HEK293 (cell line): Measurements from ENCODE around the gene POLH.

Experiments used
- GFI1B ChIP-seq: fragments of 450-650 bp; formaldehyde crosslinking; IDR thresholded peaks from 2 replicates; pipeline ENCODE4 v1.5.1; 2016; ENCODE audit warnings: missing biosample characterization, missing genetic modification characterization
- GLI2 ChIP-seq: fragments of 450-650 bp; formaldehyde crosslinking; IDR thresholded peaks from 2 replicates; pipeline ENCODE4; 2017; ENCODE audit warnings: missing biosample characterization, missing genetic modification characterization, low read depth, borderline replicate concordance
- HOXC10 ChIP-seq: sonication (generic); formaldehyde crosslinking; IDR thresholded peaks from 2 replicates; pipeline ENCODE4 v1.8.1; 2023; ENCODE audit warnings: mild to moderate bottlenecking, missing genetic modification reagents
- HOXD13 ChIP-seq: sonication (generic); formaldehyde crosslinking; IDR thresholded peaks from 2 replicates; pipeline ENCODE4 v1.8.0; 2022; ENCODE audit warnings: missing genetic modification reagents, borderline replicate concordance
- KLF10 ChIP-seq: fragments of 450-650 bp; IDR thresholded peaks from 2 replicates; pipeline ENCODE4 v1.5.1; 2018; ENCODE audit warnings: missing biosample characterization, mild to moderate bottlenecking, missing genetic modification characterization
- KLF8 ChIP-seq: fragments of 450-650 bp; formaldehyde crosslinking; IDR thresholded peaks from 2 replicates; pipeline ENCODE4 v1.5.1; 2016; ENCODE audit warnings: missing biosample characterization, missing genetic modification characterization
- TRIM28 ChIP-seq: IDR thresholded peaks from 2 replicates; pipeline ENCODE4 v1.6.1; 2011; ENCODE audit warnings: low read length, control low read depth, borderline replicate concordance
- ZFHX2 ChIP-seq: fragments of 450-650 bp; formaldehyde crosslinking; conservative IDR thresholded peaks from 2 replicates; pipeline ENCODE4 v1.5.1; 2016; ENCODE audit warnings: missing biosample characterization, missing genetic modification characterization
- ZIC2 ChIP-seq: fragments of 450-650 bp; formaldehyde crosslinking; IDR thresholded peaks from 2 replicates; pipeline ENCODE4 v1.5.1; 2016; ENCODE audit warnings: missing biosample characterization, missing genetic modification characterization
- ZNF140 ChIP-seq: fragments of 450-650 bp; formaldehyde crosslinking; IDR thresholded peaks from 2 replicates; pipeline ENCODE4 v1.5.1; 2016; ENCODE audit warnings: missing biosample characterization, missing genetic modification characterization
- ZNF248 ChIP-seq: fragments of 450-650 bp; formaldehyde crosslinking; IDR thresholded peaks from 2 replicates; pipeline ENCODE4 v1.5.1; 2017; ENCODE audit warnings: missing biosample characterization, missing genetic modification characterization
- ZNF266 ChIP-seq: fragments of 450-650 bp; formaldehyde crosslinking; IDR thresholded peaks from 2 replicates; pipeline ENCODE4 v1.5.1; 2016; ENCODE audit warnings: missing biosample characterization, missing genetic modification characterization, low read depth
- ZNF324 ChIP-seq: fragments of 450-650 bp; formaldehyde crosslinking; IDR thresholded peaks from 2 replicates; pipeline ENCODE4 v1.5.1; 2016; ENCODE audit warnings: missing biosample characterization, missing genetic modification characterization
- ZNF404 ChIP-seq: fragments of 450-650 bp; formaldehyde crosslinking; IDR thresholded peaks from 2 replicates; pipeline ENCODE4 v1.5.1; 2017; ENCODE audit warnings: missing biosample characterization, missing genetic modification characterization
- ZNF544 ChIP-seq: fragments of 450-650 bp; formaldehyde crosslinking; IDR thresholded peaks from 2 replicates; pipeline ENCODE4 v1.5.0; 2017; ENCODE audit warnings: missing biosample characterization, missing genetic modification characterization
- ZNF571 ChIP-seq: fragments of 450-650 bp; formaldehyde crosslinking; IDR thresholded peaks from 2 replicates; pipeline ENCODE4 v1.5.0; 2017; ENCODE audit warnings: missing biosample characterization, missing genetic modification characterization
- ZNF776 ChIP-seq: fragments of 450-650 bp; formaldehyde crosslinking; IDR thresholded peaks from 2 replicates; pipeline ENCODE4 v1.5.0; 2017; ENCODE audit warnings: missing biosample characterization, missing genetic modification characterization, borderline replicate concordance
- ZNF792 ChIP-seq: fragments of 450-650 bp; formaldehyde crosslinking; IDR thresholded peaks from 2 replicates; pipeline ENCODE4 v1.5.1; 2016; ENCODE audit warnings: missing biosample characterization, missing genetic modification characterization
- TF ChIP-seq, protein P1 (sequence below): fragments of 450-650 bp; formaldehyde crosslinking; IDR thresholded peaks from 2 replicates; pipeline ENCODE4 v1.5.1; 2016; ENCODE audit warnings: missing biosample characterization, missing genetic modification characterization
- TF ChIP-seq, protein P2 (sequence below): fragments of 450-650 bp; formaldehyde crosslinking; IDR thresholded peaks from 2 replicates; pipeline ENCODE4 v1.5.1; 2016; ENCODE audit warnings: missing biosample characterization, missing genetic modification characterization
- TF ChIP-seq, protein P3 (sequence below): fragments of 450-650 bp; formaldehyde crosslinking; IDR thresholded peaks from 2 replicates; pipeline ENCODE4 v1.5.1; 2017; ENCODE audit warnings: missing biosample characterization, missing genetic modification characterization
- TF ChIP-seq, protein P4 (sequence below): fragments of 450-650 bp; formaldehyde crosslinking; IDR thresholded peaks from 2 replicates; pipeline ENCODE4 v1.5.1; 2016; ENCODE audit warnings: missing biosample characterization, missing genetic modification characterization
- TF ChIP-seq, protein P5 (sequence below): fragments of 450-650 bp; formaldehyde crosslinking; IDR thresholded peaks from 2 replicates; pipeline ENCODE4 v1.5.1; 2016; ENCODE audit warnings: missing biosample characterization, missing genetic modification characterization
- TF ChIP-seq, protein P6 (sequence below): fragments of 450-650 bp; formaldehyde crosslinking; IDR thresholded peaks from 2 replicates; pipeline ENCODE4 v1.5.1; 2016; ENCODE audit warnings: missing biosample characterization, missing genetic modification characterization

Gene POLH

DNA sequence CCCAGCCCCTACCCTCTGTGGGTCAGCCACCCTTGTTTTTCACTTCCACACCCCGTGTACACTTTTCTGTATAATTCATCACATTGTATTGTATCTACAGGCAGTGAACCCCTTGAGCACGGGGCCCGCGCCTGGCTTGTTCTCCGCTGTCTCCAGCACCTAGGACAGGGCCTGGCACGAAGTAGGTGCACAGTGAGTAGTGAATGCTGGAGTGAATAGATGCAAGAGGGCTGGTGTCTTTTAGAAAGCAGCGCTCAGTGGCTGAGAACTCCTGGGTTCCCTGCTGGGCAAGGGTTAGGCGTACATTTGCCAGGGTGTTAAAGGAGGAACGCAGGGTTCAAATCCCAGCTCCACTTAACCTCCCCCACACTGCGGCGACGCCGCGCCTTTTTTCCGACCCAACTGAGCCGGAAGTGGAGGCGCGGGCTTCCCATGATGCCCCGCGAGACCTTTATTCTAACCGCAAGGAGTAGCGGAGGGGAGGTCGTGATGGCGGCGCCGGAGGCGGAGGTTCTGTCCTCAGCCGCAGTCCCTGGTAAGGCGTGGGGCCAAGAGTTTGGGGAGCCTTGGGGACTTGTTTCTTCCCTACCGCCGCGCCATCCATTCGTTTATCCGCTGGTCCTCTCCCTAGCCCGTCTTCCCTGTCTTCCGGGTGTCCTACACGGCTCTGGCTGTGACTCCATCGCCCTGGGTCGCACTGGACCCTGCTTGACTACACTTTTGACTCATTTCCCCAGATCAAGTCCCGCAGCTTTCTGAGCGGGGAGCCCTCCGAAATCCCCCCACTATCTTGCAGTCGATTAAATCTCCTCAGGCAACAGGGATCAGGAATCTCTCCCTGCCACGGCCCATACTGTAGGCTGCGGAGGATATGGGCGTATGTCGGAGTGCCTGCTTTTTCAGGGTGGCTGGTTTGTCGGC, 59.7 kb downstream of the POLH start, which contains the start of gene MAD2L1BP (continued):
- TF ChIP-seq KLF8 (tag by site-specific recombination), result peak; percentile 74; the same call in 1 of the 2 replicates
- TF ChIP-seq, protein P1, sequence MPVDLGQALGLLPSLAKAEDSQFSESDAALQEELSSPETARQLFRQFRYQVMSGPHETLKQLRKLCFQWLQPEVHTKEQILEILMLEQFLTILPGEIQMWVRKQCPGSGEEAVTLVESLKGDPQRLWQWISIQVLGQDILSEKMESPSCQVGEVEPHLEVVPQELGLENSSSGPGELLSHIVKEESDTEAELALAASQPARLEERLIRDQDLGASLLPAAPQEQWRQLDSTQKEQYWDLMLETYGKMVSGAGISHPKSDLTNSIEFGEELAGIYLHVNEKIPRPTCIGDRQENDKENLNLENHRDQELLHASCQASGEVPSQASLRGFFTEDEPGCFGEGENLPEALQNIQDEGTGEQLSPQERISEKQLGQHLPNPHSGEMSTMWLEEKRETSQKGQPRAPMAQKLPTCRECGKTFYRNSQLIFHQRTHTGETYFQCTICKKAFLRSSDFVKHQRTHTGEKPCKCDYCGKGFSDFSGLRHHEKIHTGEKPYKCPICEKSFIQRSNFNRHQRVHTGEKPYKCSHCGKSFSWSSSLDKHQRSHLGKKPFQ (tag by site-specific recombination), result no peak; the same call in 1 of the 2 replicates
- no peak for TF ChIP-seq ZNF571 (tag by site-specific recombination)
- TF ChIP-seq TRIM28, result no peak
- TF ChIP-seq ZNF248 (tag by site-specific recombination), result no peak
- TF ChIP-seq KLF10 (tag by site-specific recombination), result peak; percentile 58; the same call in 1 of the 2 replicates
- TF ChIP-seq, protein P2, sequence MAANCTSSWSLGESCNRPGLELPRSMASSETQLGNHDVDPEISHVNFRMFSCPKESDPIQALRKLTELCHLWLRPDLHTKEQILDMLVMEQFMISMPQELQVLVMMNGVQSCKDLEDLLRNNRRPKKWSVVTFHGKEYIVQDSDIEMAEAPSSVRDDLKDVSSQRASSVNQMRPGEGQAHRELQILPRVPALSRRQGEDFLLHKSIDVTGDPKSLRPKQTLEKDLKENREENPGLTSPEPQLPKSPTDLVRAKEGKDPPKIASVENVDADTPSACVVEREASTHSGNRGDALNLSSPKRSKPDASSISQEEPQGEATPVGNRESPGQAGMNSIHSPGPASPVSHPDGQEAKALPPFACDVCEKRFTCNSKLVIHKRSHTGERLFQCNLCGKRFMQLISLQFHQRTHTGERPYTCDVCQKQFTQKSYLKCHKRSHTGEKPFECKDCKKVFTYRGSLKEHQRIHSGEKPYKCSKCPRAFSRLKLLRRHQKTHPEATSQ, result no peak
- TF ChIP-seq GFI1B (tag by site-specific recombination), result peak; percentile 54; the same call in 1 of the 2 replicates
- TF ChIP-seq GLI2 (tag by site-specific recombination), result no peak
- TF ChIP-seq ZNF140 (tag by site-specific recombination), result no peak
- no peak for TF ChIP-seq ZNF792 (tag by site-specific recombination)
- TF ChIP-seq, protein P3, sequence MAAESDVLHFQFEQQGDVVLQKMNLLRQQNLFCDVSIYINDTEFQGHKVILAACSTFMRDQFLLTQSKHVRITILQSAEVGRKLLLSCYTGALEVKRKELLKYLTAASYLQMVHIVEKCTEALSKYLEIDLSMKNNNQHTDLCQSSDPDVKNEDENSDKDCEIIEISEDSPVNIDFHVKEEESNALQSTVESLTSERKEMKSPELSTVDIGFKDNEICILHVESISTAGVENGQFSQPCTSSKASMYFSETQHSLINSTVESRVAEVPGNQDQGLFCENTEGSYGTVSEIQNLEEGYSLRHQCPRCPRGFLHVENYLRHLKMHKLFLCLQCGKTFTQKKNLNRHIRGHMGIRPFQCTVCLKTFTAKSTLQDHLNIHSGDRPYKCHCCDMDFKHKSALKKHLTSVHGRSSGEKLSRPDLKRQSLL (tag by site-specific recombination), result peak; percentile 89
- no peak; the same call in none of the 2 replicates for TF ChIP-seq ZIC2 (tag by site-specific recombination)
- TF ChIP-seq, protein P4, sequence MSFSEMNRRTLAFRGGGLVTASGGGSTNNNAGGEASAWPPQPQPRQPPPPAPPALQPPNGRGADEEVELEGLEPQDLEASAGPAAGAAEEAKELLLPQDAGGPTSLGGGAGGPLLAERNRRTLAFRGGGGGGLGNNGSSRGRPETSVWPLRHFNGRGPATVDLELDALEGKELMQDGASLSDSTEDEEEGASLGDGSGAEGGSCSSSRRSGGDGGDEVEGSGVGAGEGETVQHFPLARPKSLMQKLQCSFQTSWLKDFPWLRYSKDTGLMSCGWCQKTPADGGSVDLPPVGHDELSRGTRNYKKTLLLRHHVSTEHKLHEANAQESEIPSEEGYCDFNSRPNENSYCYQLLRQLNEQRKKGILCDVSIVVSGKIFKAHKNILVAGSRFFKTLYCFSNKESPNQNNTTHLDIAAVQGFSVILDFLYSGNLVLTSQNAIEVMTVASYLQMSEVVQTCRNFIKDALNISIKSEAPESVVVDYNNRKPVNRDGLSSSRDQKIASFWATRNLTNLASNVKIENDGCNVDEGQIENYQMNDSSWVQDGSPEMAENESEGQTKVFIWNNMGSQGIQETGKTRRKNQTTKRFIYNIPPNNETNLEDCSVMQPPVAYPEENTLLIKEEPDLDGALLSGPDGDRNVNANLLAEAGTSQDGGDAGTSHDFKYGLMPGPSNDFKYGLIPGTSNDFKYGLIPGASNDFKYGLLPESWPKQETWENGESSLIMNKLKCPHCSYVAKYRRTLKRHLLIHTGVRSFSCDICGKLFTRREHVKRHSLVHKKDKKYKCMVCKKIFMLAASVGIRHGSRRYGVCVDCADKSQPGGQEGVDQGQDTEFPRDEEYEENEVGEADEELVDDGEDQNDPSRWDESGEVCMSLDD (tag by site-specific recombination), result no peak; the same call in 1 of the 2 replicates
- TF ChIP-seq, protein P5, sequence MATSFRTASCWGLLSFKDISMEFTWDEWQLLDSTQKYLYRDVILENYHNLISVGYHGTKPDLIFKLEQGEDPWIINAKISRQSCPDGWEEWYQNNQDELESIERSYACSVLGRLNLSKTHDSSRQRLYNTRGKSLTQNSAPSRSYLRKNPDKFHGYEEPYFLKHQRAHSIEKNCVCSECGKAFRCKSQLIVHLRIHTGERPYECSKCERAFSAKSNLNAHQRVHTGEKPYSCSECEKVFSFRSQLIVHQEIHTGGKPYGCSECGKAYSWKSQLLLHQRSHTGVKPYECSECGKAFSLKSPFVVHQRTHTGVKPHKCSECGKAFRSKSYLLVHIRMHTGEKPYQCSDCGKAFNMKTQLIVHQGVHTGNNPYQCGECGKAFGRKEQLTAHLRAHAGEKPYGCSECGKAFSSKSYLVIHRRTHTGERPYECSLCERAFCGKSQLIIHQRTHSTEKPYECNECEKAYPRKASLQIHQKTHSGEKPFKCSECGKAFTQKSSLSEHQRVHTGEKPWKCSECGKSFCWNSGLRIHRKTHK (tag by site-specific recombination), result no peak
- no peak for TF ChIP-seq ZNF266 (tag by site-specific recombination)
- TF ChIP-seq ZNF776, result no peak
- 0 out of 2 replicates have a peak, but pooled peaks have one; percentile 63 for TF ChIP-seq HOXC10 (CRISPR knock-in tag)
- TF ChIP-seq HOXD13 (CRISPR knock-in tag), result no peak
- TF ChIP-seq, protein P6, sequence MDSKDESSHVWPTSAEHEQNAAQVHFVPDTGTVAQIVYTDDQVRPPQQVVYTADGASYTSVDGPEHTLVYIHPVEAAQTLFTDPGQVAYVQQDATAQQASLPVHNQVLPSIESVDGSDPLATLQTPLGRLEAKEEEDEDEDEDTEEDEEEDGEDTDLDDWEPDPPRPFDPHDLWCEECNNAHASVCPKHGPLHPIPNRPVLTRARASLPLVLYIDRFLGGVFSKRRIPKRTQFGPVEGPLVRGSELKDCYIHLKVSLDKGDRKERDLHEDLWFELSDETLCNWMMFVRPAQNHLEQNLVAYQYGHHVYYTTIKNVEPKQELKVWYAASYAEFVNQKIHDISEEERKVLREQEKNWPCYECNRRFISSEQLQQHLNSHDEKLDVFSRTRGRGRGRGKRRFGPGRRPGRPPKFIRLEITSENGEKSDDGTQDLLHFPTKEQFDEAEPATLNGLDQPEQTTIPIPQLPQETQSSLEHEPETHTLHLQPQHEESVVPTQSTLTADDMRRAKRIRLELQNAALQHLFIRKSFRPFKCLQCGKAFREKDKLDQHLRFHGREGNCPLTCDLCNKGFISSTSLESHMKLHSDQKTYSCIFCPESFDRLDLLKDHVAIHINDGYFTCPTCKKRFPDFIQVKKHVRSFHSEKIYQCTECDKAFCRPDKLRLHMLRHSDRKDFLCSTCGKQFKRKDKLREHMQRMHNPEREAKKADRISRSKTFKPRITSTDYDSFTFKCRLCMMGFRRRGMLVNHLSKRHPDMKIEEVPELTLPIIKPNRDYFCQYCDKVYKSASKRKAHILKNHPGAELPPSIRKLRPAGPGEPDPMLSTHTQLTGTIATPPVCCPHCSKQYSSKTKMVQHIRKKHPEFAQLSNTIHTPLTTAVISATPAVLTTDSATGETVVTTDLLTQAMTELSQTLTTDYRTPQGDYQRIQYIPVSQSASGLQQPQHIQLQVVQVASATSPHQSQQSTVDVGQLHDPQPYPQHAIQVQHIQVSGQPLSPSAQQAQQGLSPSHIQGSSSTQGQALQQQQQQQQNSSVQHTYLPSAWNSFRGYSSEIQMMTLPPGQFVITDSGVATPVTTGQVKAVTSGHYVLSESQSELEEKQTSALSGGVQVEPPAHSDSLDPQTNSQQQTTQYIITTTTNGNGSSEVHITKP (tag by site-specific recombination), result peak; percentile 42; the same call in 1 of the 2 replicates
- no peak for TF ChIP-seq ZNF544 (tag by site-specific recombination)
- TF ChIP-seq ZFHX2 (tag by site-specific recombination), result peak; percentile 85
- TF ChIP-seq ZNF404, result no peak
- 0 out of 2 replicates have a peak, but pooled peaks have one; percentile 15 for TF ChIP-seq ZNF324 (tag by site-specific recombination)
